GM21717 (cell line): ENCODE measurements around the gene CEP120.
"Not testable (repeated sequence)": the region's sequence is repeated elsewhere in the genome, so short reads cannot be mapped to it uniquely, and the experiment has no call there.

Experiments
- ATAC-seq: cut with Tn5 transposase; IDR thresholded peaks from one replicate; pipeline ENCODE4 v1.9.1; 2021; ENCODE audit warnings: mild to moderate bottlenecking, moderate library complexity; ENCODE audit not compliant: unreplicated experiment

The CEP120 gene

GRCh38 chr5:123423278-123424149 lies at the start of gene CEP120:
CEP120 (minus strand) TSS chr5:123423403; CDS start chr5:123422998, 405 bp downstream.
- ATAC-seq, result peak; percentile 99

DNA sequence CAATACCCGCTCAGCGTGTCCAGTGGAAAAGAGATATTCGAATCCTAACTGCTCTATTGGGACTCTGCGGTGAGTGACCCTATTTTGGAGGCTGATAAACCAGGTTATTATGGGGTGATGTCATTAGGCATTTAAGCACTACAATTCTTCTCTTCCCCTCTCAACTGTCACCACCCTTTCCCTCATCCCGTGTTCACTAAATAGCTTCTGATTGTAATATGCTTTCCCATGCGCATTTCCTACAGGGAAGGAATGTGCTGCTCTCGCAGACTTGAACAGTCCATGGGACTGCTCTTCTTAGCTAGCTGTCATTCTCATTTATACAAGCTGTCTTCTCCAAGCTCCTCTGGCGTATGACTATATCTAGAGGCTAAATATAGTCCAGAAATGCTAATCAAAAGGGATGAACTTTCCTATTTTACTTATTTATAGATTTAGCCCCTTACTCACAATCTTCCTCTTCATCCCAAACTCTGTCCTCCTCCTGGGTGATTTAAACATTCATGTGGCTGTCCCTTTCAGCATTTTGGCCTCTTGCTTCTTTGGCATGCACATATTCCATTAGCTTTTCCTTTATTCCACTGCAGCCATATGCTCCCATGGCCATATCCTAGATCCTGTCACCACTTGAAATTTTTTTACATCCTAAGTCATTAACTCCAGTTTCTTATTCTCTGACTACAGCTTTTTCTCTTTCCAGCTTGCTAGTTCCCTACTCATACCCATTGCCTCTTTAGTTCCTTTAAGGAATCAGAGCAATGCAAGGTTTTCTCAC lies 49.1 kb upstream of the CEP120 start:
- no peak for ATAC-seq

GRCh38 chr5:123471385-123471784 lies 48.2 kb upstream of the CEP120 start:
- ATAC-seq, result no peak

DNA sequence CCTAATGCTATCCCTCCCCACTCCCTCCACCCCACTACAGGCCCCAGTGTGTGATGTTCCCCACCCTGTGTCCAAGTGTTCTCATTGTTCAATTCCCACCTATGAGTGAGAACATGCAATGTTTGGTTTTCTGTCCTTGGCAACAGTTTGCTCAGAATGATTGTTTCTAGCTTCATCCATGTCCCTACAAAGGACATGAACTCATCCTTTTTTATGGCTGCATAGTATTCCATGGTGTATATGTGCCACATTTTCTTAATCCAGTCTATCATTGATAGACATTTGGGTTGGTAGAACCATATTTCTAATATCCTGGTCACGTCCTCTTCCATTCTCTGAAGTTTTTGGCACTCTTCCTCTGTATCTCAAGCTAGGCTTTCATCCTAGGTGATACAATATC lies 43.6 kb upstream of the CEP120 start:
- not testable (repeated sequence) for ATAC-seq

DNA sequence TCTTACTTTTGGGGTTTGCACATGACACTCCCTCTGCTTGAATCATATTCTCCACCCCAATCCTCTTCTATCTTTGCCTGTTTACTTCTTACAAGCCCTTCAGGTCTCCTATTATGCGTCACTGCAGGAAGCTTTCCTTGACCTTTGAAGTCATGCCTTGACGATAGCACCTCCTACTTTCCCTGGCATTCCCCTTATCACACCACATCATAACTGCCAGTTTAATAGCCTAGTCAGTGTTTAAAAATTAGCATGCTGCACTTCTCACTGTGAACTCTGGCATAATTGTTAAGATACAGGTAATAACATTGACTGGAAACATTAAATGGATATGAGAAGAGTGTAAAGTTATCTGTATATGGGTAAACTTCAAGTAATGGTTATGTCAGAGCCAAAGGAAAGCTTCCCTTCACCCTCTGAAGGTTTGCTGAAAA lies 37.1 kb upstream of the CEP120 start:
- ATAC-seq, result no peak

DNA sequence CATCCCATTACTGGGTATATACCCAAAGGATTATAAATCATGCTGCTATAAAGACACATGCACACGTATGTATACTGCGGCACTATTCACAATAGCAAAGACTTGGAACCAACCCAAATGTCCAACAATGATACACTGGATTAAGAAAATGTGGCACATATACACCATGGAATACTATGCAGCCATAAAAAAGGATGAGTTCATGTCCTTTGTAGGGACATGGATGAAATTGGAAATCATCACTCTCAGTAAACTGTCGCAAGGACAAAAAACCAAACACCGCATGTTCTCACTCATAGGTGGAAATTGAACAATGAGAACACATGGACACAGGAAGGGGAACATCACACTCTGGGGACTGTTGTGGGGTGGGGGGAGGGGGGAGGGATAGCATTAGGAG lies 35.8 kb upstream of the CEP120 start:
- ATAC-seq, result not testable (repeated sequence)

- ATAC-seq, result no peak
Observed at GRCh38 chr5:123456242-123456641, 33.0 kb upstream of the CEP120 start.

- ATAC-seq, result peak; percentile 97
Observed at GRCh38 chr5:123455640-123456039, 32.4 kb upstream of the CEP120 start.

DNA sequence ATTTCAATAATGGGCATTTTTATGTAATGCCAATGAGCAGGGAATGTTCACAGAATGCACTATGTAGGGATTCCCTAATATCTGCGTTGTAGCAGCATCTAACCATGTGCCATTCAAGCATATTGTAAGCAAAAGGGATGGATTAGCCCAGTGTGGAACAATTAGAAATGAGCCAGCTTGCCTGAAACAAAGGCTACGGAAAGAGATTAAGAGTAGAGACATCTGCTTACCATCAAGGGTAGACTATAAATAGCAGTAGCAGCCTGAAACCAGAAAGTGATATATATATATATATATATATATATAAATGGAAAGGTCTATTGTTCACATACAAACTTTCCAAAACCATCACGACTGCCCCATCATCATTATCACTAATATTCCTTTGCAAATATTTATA lies 31.9 kb upstream of the CEP120 start:
- ATAC-seq, result peak; percentile 47

DNA sequence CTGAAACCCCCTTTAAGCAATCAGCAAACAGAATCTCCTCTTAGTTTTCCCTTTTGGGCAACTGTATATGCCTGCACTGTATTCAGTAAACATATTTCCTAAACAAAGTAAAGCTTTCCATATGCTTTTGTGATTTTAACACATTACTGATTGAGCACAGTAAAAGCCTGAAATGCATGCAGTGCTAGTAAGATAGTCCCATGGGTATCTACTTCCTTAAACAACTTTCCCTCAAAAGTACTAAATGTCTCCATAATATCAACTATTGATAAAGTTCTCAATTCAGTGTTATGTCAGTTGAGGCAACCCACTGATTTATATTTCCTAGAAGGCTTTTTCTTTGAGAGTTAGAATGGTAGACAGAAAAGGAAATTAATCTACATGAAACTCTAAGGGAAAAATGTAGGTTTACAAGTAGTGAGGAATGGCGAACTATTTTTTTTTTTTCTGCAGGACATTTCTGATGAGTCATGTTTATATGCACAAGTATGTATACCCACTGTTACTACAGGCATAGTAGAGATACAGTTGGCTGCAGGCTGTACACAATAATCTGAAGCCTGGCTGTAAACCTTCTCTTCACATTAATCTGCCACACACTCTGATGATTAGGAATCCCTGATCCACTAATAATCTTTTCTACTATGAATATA lies 31.2 kb upstream of the CEP120 start:
- no peak for ATAC-seq

GRCh38 chr5:123452401-123452800 lies 29.2 kb upstream of the CEP120 start:
- ATAC-seq, result no peak

DNA sequence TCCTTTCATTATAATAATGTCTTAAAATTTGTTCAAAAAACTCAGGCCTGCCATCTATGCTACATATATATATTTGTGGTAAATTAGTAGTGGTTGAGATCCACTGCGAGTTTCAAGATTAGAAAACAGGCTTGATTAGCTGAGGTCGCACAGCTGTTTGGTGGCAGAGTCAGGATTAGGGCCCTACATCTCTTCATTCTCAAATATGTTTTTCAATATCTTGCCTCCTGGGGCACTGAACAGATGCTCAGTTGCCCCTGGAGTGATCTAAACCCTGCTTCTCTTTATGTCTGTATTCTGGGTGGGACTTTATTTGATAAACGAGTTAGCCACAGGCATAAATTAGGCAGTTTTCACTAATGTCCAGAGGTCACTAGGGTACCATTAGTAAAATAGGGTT lies 27.8 kb upstream of the CEP120 start:
- ATAC-seq, result no peak

GRCh38 chr5:123450640-123451039 lies 27.4 kb upstream of the CEP120 start:
- no peak for ATAC-seq

GRCh38 chr5:123450114-123450513 lies 26.9 kb upstream of the CEP120 start:
- ATAC-seq, result peak; percentile 36

- no peak for ATAC-seq
Observed at GRCh38 chr5:123449424-123449974, 26.3 kb upstream of the CEP120 start.

DNA sequence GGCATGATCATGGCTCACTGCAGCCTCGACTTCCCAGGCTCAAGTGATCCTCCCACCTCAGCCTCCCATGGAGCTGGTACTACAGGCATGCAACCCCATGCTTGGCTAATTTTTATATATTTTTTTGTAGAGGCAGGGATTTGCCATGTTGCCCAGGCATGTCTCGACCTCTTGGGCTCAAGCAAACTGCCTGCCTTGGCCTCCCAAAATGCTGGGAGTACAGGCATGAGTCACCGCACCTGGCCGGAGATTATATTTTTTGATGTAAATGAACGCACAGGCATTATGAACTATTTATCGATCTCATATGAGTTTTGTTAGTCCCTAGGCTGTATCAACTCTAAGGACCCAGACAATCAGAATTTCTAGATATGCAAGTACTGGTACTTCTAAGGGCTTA lies 25.5 kb upstream of the CEP120 start:
- no peak for ATAC-seq

GRCh38 chr5:123448017-123448617 lies 24.9 kb upstream of the CEP120 start:
- peak; percentile 93 for ATAC-seq

- ATAC-seq, result no peak
Observed at GRCh38 chr5:123444016-123444415, 20.8 kb upstream of the CEP120 start.

DNA sequence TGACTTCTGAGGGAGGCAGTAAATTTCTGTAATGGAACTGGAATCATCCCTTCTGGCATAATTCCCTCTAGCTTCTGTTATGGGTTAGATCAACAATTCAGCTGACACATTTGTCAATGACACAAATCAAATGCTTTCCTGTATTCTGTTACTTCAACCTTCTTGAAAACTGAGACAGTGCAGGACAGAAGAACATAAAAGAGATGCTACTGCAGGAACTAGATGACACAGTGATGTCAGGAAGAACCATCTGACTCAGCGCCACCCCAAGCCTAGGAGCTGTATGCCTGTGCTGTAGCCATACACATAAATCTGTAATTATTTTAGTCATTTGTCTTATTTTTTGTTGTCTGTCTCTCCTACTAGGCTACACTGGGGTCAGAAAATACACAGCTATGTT lies 18.2 kb upstream of the CEP120 start:
- peak; percentile 71 for ATAC-seq

DNA sequence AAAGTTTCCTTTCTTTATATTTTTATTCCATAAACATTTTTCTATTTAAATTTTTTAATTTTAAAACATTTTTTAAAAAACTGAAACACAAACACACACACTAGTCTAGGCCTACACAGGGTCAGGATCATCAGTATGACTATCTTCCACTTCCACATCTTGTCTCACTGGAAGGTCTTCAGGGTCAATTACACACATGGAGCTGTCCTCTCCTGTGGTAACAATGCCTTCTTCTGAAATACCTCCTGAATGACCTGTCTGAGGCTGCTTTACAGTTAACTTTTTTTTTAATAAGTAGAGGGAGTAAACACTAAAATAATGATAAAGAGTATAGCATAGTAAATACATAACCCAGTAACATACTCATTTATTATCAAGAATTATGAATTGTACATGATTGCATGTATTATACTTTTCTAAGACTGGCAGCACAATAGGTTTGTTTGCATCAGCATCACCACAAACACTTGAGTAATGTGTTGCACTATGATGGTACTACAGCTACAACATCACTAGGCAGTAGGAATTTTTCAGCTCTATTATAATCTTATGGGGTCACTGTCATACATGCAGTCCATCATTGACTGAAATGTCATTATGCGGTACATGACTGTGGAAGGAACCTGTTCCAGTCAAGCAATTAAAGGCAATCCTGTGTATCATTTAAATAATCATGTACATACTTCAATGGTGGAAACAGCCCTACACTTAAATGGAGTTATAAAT lies 17.4 kb upstream of the CEP120 start:
- ATAC-seq, result no peak
